HepG2 (cell line): ENCODE data around the gene GINM1. TPM values are rescaled to one million over a fixed set of nuclear protein-coding genes. Genes with fewer than 3 reads are reported as not detected.

ENCODE experiments used
- AGO1 ChIP-seq: fragments of 200-400 bp; formaldehyde crosslinking; IDR thresholded peaks from 2 replicates; pipeline ENCODE4 v1.6.1; 2017; ENCODE audit warnings: mild to moderate bottlenecking, low read depth, low read length, moderate library complexity; ENCODE audit not compliant: poor library complexity, severe bottlenecking
- ATF1 ChIP-seq: IDR thresholded peaks from 2 replicates; pipeline ENCODE4 v1.6.1; 2016; ENCODE audit warnings: mild to moderate bottlenecking, control low read depth
- ATF7-NPFF ChIP-seq: sonication (generic); formaldehyde crosslinking; IDR thresholded peaks from 2 replicates; pipeline ENCODE4 v1.8.1; 2023; ENCODE audit warnings: mild to moderate bottlenecking, low read depth, missing genetic modification reagents, moderate library complexity
- CBFB ChIP-seq: sonication (generic); formaldehyde crosslinking; IDR thresholded peaks from 2 replicates; pipeline ENCODE4 v1.4.0; 2020; ENCODE audit warnings: missing genetic modification reagents
- CERS6 ChIP-seq: sonication (generic); formaldehyde crosslinking; IDR thresholded peaks from 2 replicates; pipeline ENCODE4 v1.5.0; 2020; ENCODE audit warnings: missing genetic modification reagents
- EZH2 ChIP-seq: conservative IDR thresholded peaks from 2 replicates; pipeline ENCODE4 v1.6.1; 2012; ENCODE audit warnings: mild to moderate bottlenecking, low read depth, low read length, moderate library complexity
- JUN ChIP-seq: sonication (generic); formaldehyde crosslinking; IDR thresholded peaks from 2 replicates; pipeline ENCODE4 v1.4.0; 2020; ENCODE audit warnings: mild to moderate bottlenecking, missing genetic modification reagents
- JUNB ChIP-seq: sonication (generic); formaldehyde crosslinking; IDR thresholded peaks from 2 replicates; pipeline ENCODE4 v1.8.0; 2022; ENCODE audit warnings: missing genetic modification reagents, mild to moderate bottlenecking, borderline replicate concordance
- MNT ChIP-seq: fragments of 450-650 bp; IDR thresholded peaks from 2 replicates; pipeline ENCODE4 v1.6.1; 2016
- NFYC ChIP-seq: IDR thresholded peaks from 2 replicates; pipeline ENCODE4 v1.6.1; 2016; ENCODE audit warnings: missing genetic modification reagents, missing compliant biosample characterization
- REXO4 ChIP-seq: sonication (generic); formaldehyde crosslinking; IDR thresholded peaks from 2 replicates; pipeline ENCODE4 v1.8.0; 2022; ENCODE audit warnings: missing genetic modification reagents, mild to moderate bottlenecking, borderline replicate concordance
- SP1 ChIP-seq, 2 experiments: fragments of 450-650 bp in 1 of 2; sonication (generic) in 1 of 2; formaldehyde crosslinking in 1 of 2; IDR thresholded peaks; 2 replicates each; pipeline versions ENCODE4 v1.4.0 to v1.6.1; 2016 to 2020; ENCODE audit warnings: missing genetic modification reagents in 1 of 2
- STAT5B ChIP-seq: sonication (generic); formaldehyde crosslinking; IDR thresholded peaks from 2 replicates; pipeline ENCODE4 v1.4.0; 2020; ENCODE audit warnings: missing genetic modification reagents
- TBX3 ChIP-seq: fragments of 450-650 bp; IDR thresholded peaks from 2 replicates; pipeline ENCODE4 v1.6.1; 2017; ENCODE audit warnings: antibody characterized with exemption, mild to moderate bottlenecking, inconsistent platforms, borderline replicate concordance
- ZBTB21 ChIP-seq: sonication (generic); formaldehyde crosslinking; IDR thresholded peaks from 2 replicates; pipeline ENCODE4 v1.4.0; 2020; ENCODE audit warnings: missing genetic modification reagents
- ZNF12 ChIP-seq: sonication (generic); formaldehyde crosslinking; IDR thresholded peaks from 2 replicates; pipeline ENCODE4 v1.5.0; 2020; ENCODE audit warnings: missing genetic modification reagents
- ZNF160 ChIP-seq: sonication (generic); formaldehyde crosslinking; IDR thresholded peaks from 2 replicates; pipeline ENCODE4 v1.8.0; 2022; ENCODE audit warnings: mild to moderate bottlenecking, inconsistent platforms, missing genetic modification reagents
- ZNF296 ChIP-seq: sonication (generic); formaldehyde crosslinking; conservative IDR thresholded peaks from 2 replicates; pipeline ENCODE4 v1.5.0; 2020; ENCODE audit warnings: mild to moderate bottlenecking, missing genetic modification reagents
- ZNF367 ChIP-seq: sonication (generic); formaldehyde crosslinking; IDR thresholded peaks from 2 replicates; pipeline ENCODE4 v1.4.0; 2020; ENCODE audit warnings: missing genetic modification reagents, borderline replicate concordance
- ZNF430 ChIP-seq: sonication (generic); formaldehyde crosslinking; IDR thresholded peaks from 2 replicates; pipeline ENCODE4 v1.9.0; 2021; ENCODE audit warnings: mild to moderate bottlenecking, missing genetic modification reagents
- ZNF431 ChIP-seq: sonication (generic); formaldehyde crosslinking; IDR thresholded peaks from 2 replicates; pipeline ENCODE4 v1.9.0; 2022; ENCODE audit warnings: missing genetic modification reagents, low read depth, mild to moderate bottlenecking, borderline replicate concordance
- ZNF484 ChIP-seq: sonication (generic); formaldehyde crosslinking; IDR thresholded peaks from 2 replicates; pipeline ENCODE4 v1.5.1; 2020; ENCODE audit warnings: mild to moderate bottlenecking, low read depth, missing genetic modification reagents, borderline replicate concordance
- ZNF564 ChIP-seq: sonication (generic); formaldehyde crosslinking; IDR thresholded peaks from 2 replicates; pipeline ENCODE4 v1.8.1; 2023; ENCODE audit warnings: mild to moderate bottlenecking, missing genetic modification reagents
- ZNF720 ChIP-seq: sonication (generic); formaldehyde crosslinking; IDR thresholded peaks from 2 replicates; pipeline ENCODE4 v1.4.0; 2020; ENCODE audit warnings: missing genetic modification reagents
- ZNF737 ChIP-seq: sonication (generic); formaldehyde crosslinking; IDR thresholded peaks from 2 replicates; pipeline ENCODE4 v1.5.0; 2020; ENCODE audit warnings: missing genetic modification reagents, mild to moderate bottlenecking, borderline replicate concordance
- ZNF800 ChIP-seq: sonication (generic); formaldehyde crosslinking; IDR thresholded peaks from 2 replicates; pipeline ENCODE4 v1.4.0; 2020; ENCODE audit warnings: missing genetic modification reagents
- ZNF883 ChIP-seq: sonication (generic); formaldehyde crosslinking; IDR thresholded peaks from 2 replicates; pipeline ENCODE4 v1.5.1; 2020; ENCODE audit warnings: mild to moderate bottlenecking, missing genetic modification reagents; ENCODE audit errors: not compliant biosample characterization
- polyA plus RNA-seq, 8 experiments: library from polyadenylated mRNA; depleted of rRNA in 3 of 8; stranded (reverse) in 7 of 8; unstranded in 1 of 8; fragments of >200 nt; fragmentation: Illumina TruSeq in 4 of 8; extraction: Trizol in 4 of 8; gene quantifications; 2 replicates each; pipeline versions ENCODE4 v1.2.1 to v1.2.3, GENCODE V29; 2011 to 2016; ENCODE audit warnings: low read depth in 4 of 8, missing spikeins in 1 of 8, mixed read lengths in 1 of 8; ENCODE audit not compliant: insufficient read depth in 1 of 8
- total RNA-seq, 5 experiments: library from RNA; depleted of rRNA; stranded (reverse); fragments of >200 nt; fragmentation: Illumina TruSeq; extraction: Trizol; gene quantifications; 2 replicates each; pipeline ENCODE4 v1.2.3, GENCODE V29; 2016; ENCODE audit warnings: low read depth in 1 of 5

The GINM1 gene
- total and polyA plus RNA-seq, 2 of the 13 experiments (the other 11 are each of a cell fraction or from before 2014, with no cell fraction given): 19.4 to 27.5 TPM

GRCh38 chr6:149566410-149567193 lies 427 bp downstream of the GINM1 start (continued):
- TF ChIP-seq ZNF564 (CRISPR knock-in tag) (peak; percentile 84; the same call in 1 of the 2 replicates), ZNF883 (CRISPR knock-in tag) (peak; percentile 96), REXO4 (CRISPR knock-in tag) (no peak; the same call in 1 of the 2 replicates), ZNF12 (peak; percentile 26; the same call in 1 of the 2 replicates), ZNF737 (no peak; the same call in 1 of the 2 replicates), ZNF484 (CRISPR knock-in tag) (no peak), ZNF430 (CRISPR knock-in tag) (no peak), ATF1 (no peak), EZH2 (no peak), AGO1 (peak; percentile 73), ZNF296 (CRISPR knock-in tag) (no peak), STAT5B (CRISPR knock-in tag) (no peak), CERS6 (CRISPR knock-in tag) (no peak), TBX3 (no peak), ZNF160 (CRISPR knock-in tag) (0 out of 2 replicates have a peak, but pooled peaks have one; percentile 45), SP1 (IDR thresholded peaks at IDR 0.05) (no peak), SP1 (CRISPR knock-in tag; IDR thresholded peaks at IDR 0.05) (0 out of 2 replicates have a peak, but pooled peaks have one; percentile 33), JUN (CRISPR knock-in tag) (0 out of 2 replicates have a peak, but pooled peaks have one; percentile 29), ZNF367 (CRISPR knock-in tag) (no peak), MNT (no peak), CBFB (CRISPR knock-in tag) (peak; percentile 45; the same call in 1 of the 2 replicates), ZBTB21 (CRISPR knock-in tag) (no peak), ATF7-NPFF (CRISPR knock-in tag) (peak; percentile 67), ZNF800 (no peak; the same call in 1 of the 2 replicates), ZNF431 (CRISPR knock-in tag) (no peak), NFYC (CRISPR knock-in tag) (no peak), ZNF720 (CRISPR knock-in tag) (0 out of 2 replicates have a peak, but pooled peaks have one; percentile 63), JUNB (no peak)
